ENCODE data around the gene GLP1R. TPM values are rescaled to one million over a fixed set of nuclear protein-coding genes. Genes with fewer than 3 reads are reported as not detected.

The GLP1R gene
- not detected in 2 replicates for total RNA-seq (2012; rRNA removed)
- polyA plus RNA-seq (2012; rRNA removed) = not detected in 2 replicates
- not detected in 2 replicates for polyA plus RNA-seq (2012; cell fraction: cytosol; rRNA removed)
- not detected in 2 replicates for polyA plus RNA-seq (2012; cell fraction: nucleus; rRNA removed; ENCODE audit: low replicate concordance)
- Bru-seq, nascent RNA = not detected
- not detected for BruChase-seq, experiment 1, labeled RNA remaining after a 6-hour chase
- BruChase-seq, experiment 2, labeled RNA remaining after a 2-hour chase = not detected
- long read RNA-seq = 0 reads

DNA sequence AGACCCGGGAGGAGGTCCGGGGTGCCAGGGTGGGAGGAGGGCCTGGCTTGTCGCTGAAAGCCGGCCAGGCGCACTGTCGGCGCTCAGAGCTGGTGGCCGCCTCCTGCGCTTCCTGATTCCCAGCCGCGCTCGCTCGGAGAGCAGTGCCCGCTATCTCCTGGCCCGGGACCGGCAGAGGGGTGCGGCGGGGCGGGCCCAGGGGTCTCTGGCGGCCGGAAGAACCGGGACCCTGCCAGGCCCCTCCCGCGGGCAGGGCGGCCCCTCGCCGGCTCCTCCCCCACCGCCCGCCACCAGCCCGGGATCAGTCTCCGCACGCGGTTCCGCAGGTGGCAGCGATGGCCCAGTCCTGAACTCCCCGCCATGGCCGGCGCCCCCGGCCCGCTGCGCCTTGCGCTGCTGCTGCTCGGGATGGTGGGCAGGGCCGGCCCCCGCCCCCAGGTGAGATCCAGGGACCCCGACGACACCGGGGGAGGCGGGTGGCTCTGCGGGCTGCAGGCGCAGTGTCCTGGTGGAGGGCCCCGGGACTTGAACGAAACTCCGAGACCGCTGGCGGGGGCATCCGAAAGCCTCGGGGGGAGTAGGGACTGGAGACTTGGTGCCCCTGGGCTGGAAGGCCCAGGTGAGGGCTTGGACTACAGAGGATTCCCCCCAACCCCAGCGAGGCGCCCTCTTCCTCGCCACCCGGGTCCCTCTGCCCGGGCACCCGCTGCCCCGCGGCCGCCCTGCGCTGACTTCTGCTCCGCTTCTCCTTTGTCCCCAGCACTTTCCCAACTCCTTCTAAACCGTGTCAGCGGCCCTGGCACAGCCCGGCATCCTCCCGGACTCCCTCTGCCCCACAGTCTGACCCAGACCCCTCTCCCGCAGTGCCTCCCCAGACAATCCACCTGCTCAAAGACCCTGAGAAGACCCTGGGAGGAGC is at the start of gene GLP1R:
TSS of gene GLP1R (plus strand) at position 301 of the 919 bp plus-strand sequence. CDS start at position 361, 60 bp downstream.
- H3K23ac ChIP-seq (ENCODE audit: low read depth, low read length) = no peak within 1 kb of the TSS
- H2AK5ac ChIP-seq (ENCODE audit: low read depth, low read length) = no peak within 1 kb of the TSS
- H3K9me3 ChIP-seq (ENCODE audit: control insufficient read depth, insufficient read depth, low read length) = no peaks in the 10 kb centered on the region
- H3K18ac ChIP-seq (ENCODE audit: low read depth, low read length) = no peak within 1 kb of the TSS
- H2BK20ac ChIP-seq (ENCODE audit: low read depth, low read length) = no peak within 1 kb of the TSS
- H3K27ac ChIP-seq (ENCODE audit: insufficient read depth, low read length) = no peak within 1 kb of the TSS
- intact Hi-C loops (cut with micrococcal nuclease) = no loop called here
- no peak within 1 kb of the TSS for H4K5ac ChIP-seq (ENCODE audit: low read depth, low read length)
- no peaks in the 10 kb centered on the region for H3K79me1 ChIP-seq (ENCODE audit: low read depth in 1 of 2, low read length in 2 of 2)
- ATAC-seq (ENCODE audit: low read depth) (no peak), DNase-seq (no peak)
- no peak within 1 kb of the TSS for H4K91ac ChIP-seq (ENCODE audit: insufficient read depth, low read depth, low read length)
- 3% methylated on average over 48 of the region's 74 CpGs; no CpG with 5 or more reads in 1 of the 2 experiments for WGBS, 2 experiments (ENCODE audit: extremely low coverage in 2 of 2, insufficient read length in 1 of 2)
- dilution Hi-C loops (cut with HindIII; ENCODE audit: low sequenced_read_pairs, unreplicated experiment) = no loop called here
- in situ Hi-C loops (cut with MboI; ENCODE audit: low sequenced_read_pairs) = no loop called here
- CTCF ChIA-PET = no interaction called here
- H3K27me3 ChIP-seq (ENCODE audit: control insufficient read depth, insufficient read depth, low read length) = peaks cover 36% of the 10 kb centered on the region
- H3K36me3 ChIP-seq (ENCODE audit: control insufficient read depth, insufficient read depth, low read length) = no peaks in the 10 kb centered on the region
- H3K9ac ChIP-seq (ENCODE audit: low read depth, low read length) = no peak within 1 kb of the TSS
- no peak within 1 kb of the TSS for H2AFZ ChIP-seq (replicated peaks; ENCODE audit: low read length, poor library complexity)
- no peak within 1 kb of the TSS for H3K4ac ChIP-seq (ENCODE audit: low read depth, low read length)
- BruUV-seq (replicated peaks) = no TSS peak
- no peak within 1 kb of the TSS for H2BK5ac ChIP-seq (ENCODE audit: low read depth, low read length, poor library complexity, severe bottlenecking)
- no peaks in the 10 kb centered on the region for H4K20me1 ChIP-seq (ENCODE audit: insufficient read depth, low read length)
- no peak within 1 kb of the TSS for H4K8ac ChIP-seq (ENCODE audit: low read depth in 2 of 2, low read length in 2 of 2)
- H3K56ac ChIP-seq (ENCODE audit: extremely low read depth, insufficient read depth, low read length) = no peak within 1 kb of the TSS
- no peak within 1 kb of the TSS for H3K4me3 ChIP-seq (ENCODE audit: insufficient read depth, low read depth, low read length)
- H3K14ac ChIP-seq (replicated peaks; ENCODE audit: low read depth, low read length) = no peak within 1 kb of the TSS
- H2AK9ac ChIP-seq (replicated peaks; ENCODE audit: low read depth, low read length, poor library complexity) = no peak within 1 kb of the TSS
- H2BK120ac ChIP-seq (ENCODE audit: low read depth, low read length) = no peak within 1 kb of the TSS
- H3K4me1 ChIP-seq (ENCODE audit: control insufficient read depth, insufficient read depth, low read length) = no peaks in the 10 kb centered on the region
- no peaks in the 10 kb centered on the region for H3K9me1 ChIP-seq (ENCODE audit: insufficient read depth, low read length)
- H2BK15ac ChIP-seq (ENCODE audit: low read depth, low read length) = no peak within 1 kb of the TSS
- POLR2A ChIA-PET (ENCODE audit: unreplicated experiment) = no interaction called here
- H3K4me2 ChIP-seq (ENCODE audit: low read depth, low read length) = no peak within 1 kb of the TSS
- TF ChIP-seq RAD21 (IDR thresholded peaks at IDR 0.05; ENCODE audit: low read length) (no peak), SMC3 (IDR thresholded peaks at IDR 0.05; ENCODE audit: low read depth, low read length) (no peak), POLR2A (IDR thresholded peaks at IDR 0.05; ENCODE audit: low read depth, low read length) (no peak), BHLHE40 (IDR thresholded peaks at IDR 0.05; ENCODE audit: low read depth, low read length) (no peak), RFX5 (IDR thresholded peaks at IDR 0.05; ENCODE audit: low read depth, low read length) (no peak), MXI1 (IDR thresholded peaks at IDR 0.05; ENCODE audit: borderline replicate concordance, low read depth, low read length) (no peak), CTCF (conservative IDR thresholded peaks at IDR 0.05; ENCODE audit: low read depth, low read length) (no peak), CEBPB (IDR thresholded peaks at IDR 0.05; ENCODE audit: low read depth, low read length) (no peak), NFE2L2 (IDR thresholded peaks at IDR 0.05; ENCODE audit: low read depth, low read length) (no peak), FOS (IDR thresholded peaks at IDR 0.05; ENCODE audit: low read depth, low read length) (no peak), ELK1 (IDR thresholded peaks at IDR 0.05; ENCODE audit: borderline replicate concordance, low read depth, low read length) (no peak), CHD1 (IDR thresholded peaks at IDR 0.05; ENCODE audit: low read depth, low read length) (no peak), MAFK (IDR thresholded peaks at IDR 0.05; ENCODE audit: low read depth, low read length) (no peak)
- TF ChIP-seq, protein P1, sequence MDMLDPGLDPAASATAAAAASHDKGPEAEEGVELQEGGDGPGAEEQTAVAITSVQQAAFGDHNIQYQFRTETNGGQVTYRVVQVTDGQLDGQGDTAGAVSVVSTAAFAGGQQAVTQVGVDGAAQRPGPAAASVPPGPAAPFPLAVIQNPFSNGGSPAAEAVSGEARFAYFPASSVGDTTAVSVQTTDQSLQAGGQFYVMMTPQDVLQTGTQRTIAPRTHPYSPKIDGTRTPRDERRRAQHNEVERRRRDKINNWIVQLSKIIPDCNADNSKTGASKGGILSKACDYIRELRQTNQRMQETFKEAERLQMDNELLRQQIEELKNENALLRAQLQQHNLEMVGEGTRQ (IDR thresholded peaks at IDR 0.05; ENCODE audit: low read depth, low read length) = no peak
